Keratinocyte (primary cell): ENCODE data around the gene NUP107. TPM values are rescaled to one million over a fixed set of nuclear protein-coding genes. Genes with fewer than 3 reads are reported as not detected.

Experiments
- DNase-seq: peaks from one replicate; pipeline ENCODE4 v3.0.0-alpha.2; 2011; ENCODE audit warnings: low read depth, missing footprints, low spot score
- FAIRE-seq: peaks from 2 replicates; lab custom pipeline; 2011; peaks lifted over from hg19 to GRCh38; lab: Jason Lieb, UNC
- H2AFZ ChIP-seq: 2 replicates; pipeline ENCODE4 v1.6.0; 2012; ENCODE audit warnings: low read length, control low read depth, inconsistent platforms; ENCODE audit not compliant: control insufficient read depth
- H3K27ac ChIP-seq: 2 replicates; pipeline ENCODE4 v1.5.1; 2011; ENCODE audit warnings: low read length; ENCODE audit not compliant: control insufficient read depth, insufficient read depth
- H3K27me3 ChIP-seq: 3 replicates; pipeline ENCODE4 v1.6.0; 2011; ENCODE audit warnings: low read length; ENCODE audit not compliant: control insufficient read depth, insufficient read depth; ENCODE audit errors: extremely low read depth
- H3K36me3 ChIP-seq, 2 experiments: 2 replicates in 1 of 2; 3 replicates in 1 of 2; pipeline ENCODE4 v1.5.1; 2011; ENCODE audit warnings: low read length in 2 of 2, mild to moderate bottlenecking in 1 of 2; ENCODE audit not compliant: control insufficient read depth in 2 of 2, insufficient read depth in 2 of 2; ENCODE audit errors: extremely low read depth in 1 of 2
- H3K4me1 ChIP-seq: 3 replicates; pipeline ENCODE4 v1.5.1; 2011; ENCODE audit warnings: low read length; ENCODE audit not compliant: control insufficient read depth, insufficient read depth; ENCODE audit errors: extremely low read depth
- H3K4me2 ChIP-seq: 3 replicates; pipeline ENCODE4 v1.6.0; 2011; ENCODE audit warnings: low read depth, low read length; ENCODE audit not compliant: control insufficient read depth, insufficient read depth; ENCODE audit errors: extremely low read depth
- H3K4me3 ChIP-seq, 3 experiments: fragments of 200-600 bp in 1 of 3; sonication (generic) in 1 of 3; 2 replicates in 2 of 3; 3 replicates in 1 of 3; pipeline ENCODE4 v1.5.1; 2011 to 2016; ENCODE audit warnings: low read length in 3 of 3, mild to moderate bottlenecking in 3 of 3, control low read depth in 2 of 3, inconsistent platforms in 1 of 3, low read depth in 1 of 3, mixed read lengths in 1 of 3, mixed run types in 1 of 3, moderate library complexity in 1 of 3; ENCODE audit not compliant: control insufficient read depth in 2 of 3, insufficient read depth in 2 of 3; ENCODE audit errors: extremely low read depth in 1 of 3
- H3K79me2 ChIP-seq: 2 replicates; pipeline ENCODE4 v1.6.0; 2012; ENCODE audit warnings: low read length; ENCODE audit not compliant: control insufficient read depth, insufficient read depth
- H3K9ac ChIP-seq: 3 replicates; pipeline ENCODE4 v1.6.0; 2011; ENCODE audit warnings: low read length; ENCODE audit not compliant: control insufficient read depth, insufficient read depth; ENCODE audit errors: extremely low read depth
- H3K9me1 ChIP-seq: 3 replicates; pipeline ENCODE4 v1.6.0; 2011; ENCODE audit warnings: low read length; ENCODE audit not compliant: control insufficient read depth, insufficient read depth; ENCODE audit errors: extremely low read depth
- H3K9me3 ChIP-seq: 2 replicates; pipeline ENCODE4 v1.5.1; 2012; ENCODE audit warnings: low read depth, low read length; ENCODE audit not compliant: control insufficient read depth
- H4K20me1 ChIP-seq: 3 replicates; pipeline ENCODE4 v1.6.0; 2011; ENCODE audit warnings: low read length; ENCODE audit not compliant: control insufficient read depth, insufficient read depth; ENCODE audit errors: extremely low read depth
- EZH2 ChIP-seq: IDR thresholded peaks from one replicate; pipeline ENCODE4 v1.6.1; 2012; ENCODE audit warnings: inconsistent platforms, mild to moderate bottlenecking, low read length, moderate library complexity
- dilution Hi-C: fragments of 300-500 bp; cut with MboI; formaldehyde crosslinking; loops from one replicate; pipeline ENCODE4 v1.7.0; 2020; ENCODE audit warnings: low sequenced_read_pairs; ENCODE audit not compliant: extremely low pct_ligation_motif_present
- polyA plus RNA-seq, 5 experiments: library from polyadenylated mRNA; depleted of rRNA in 3 of 5; stranded (reverse) in 3 of 5; stranded (forward) in 1 of 5; unstranded in 1 of 5; fragments of >200 nt; gene quantifications; 1 replicate in 1 of 5; 2 replicates in 3 of 5; 3 replicates in 1 of 5; pipeline versions ENCODE4 v1.2.1 to v1.2.3, GENCODE V29; 2011 to 2012; ENCODE audit warnings: missing spikeins in 2 of 5, low read depth in 1 of 5, low replicate concordance in 1 of 5
- TF ChIP-seq, protein P1 (sequence below), 3 experiments: IDR thresholded peaks in 1 of 3; conservative IDR thresholded peaks in 1 of 3; optimal IDR thresholded peaks in 1 of 3; 2 replicates in 2 of 3; 3 replicates in 1 of 3; pipeline versions ENCODE3 to v1.5.1; 2011; ENCODE audit warnings: low read length in 3 of 3, mild to moderate bottlenecking in 3 of 3, moderate library complexity in 2 of 3, control low read depth in 1 of 3, inconsistent platforms in 1 of 3; ENCODE audit not compliant: insufficient read depth in 2 of 3; ENCODE audit errors: extremely low read depth in 1 of 3

Gene NUP107
- polyA plus RNA-seq, 1 donor (not counting 4 experiments of a cell fraction or from before 2014, with no cell fraction given): 71.7 TPM

DNA sequence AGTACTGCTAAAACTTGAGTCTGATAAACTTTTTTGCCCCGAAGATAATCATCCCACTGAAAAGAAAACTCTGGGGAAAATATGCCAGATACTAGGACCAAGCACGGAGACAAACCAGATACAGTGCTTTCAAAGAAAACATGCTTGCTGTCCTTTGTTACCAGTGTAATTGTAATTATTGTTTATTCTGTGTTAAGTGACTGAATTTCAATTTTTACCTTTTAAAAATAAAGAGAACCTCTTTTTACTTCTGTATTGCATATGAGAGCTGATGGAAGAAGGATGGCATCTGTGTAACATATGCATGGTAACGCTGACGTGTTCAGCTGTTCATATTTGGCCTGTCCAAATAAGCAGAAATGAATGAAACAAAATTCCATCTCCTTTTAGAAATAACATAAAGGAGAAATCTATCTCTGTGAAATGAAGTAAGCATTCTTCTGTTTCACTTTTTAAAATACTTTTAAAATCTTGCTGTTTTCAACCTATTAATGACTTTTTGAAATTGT, 81.7 kb downstream of the NUP107 start:
- H3K27ac ChIP-seq: no peak overlapping the region
- TF ChIP-seq EZH2: no peak
- TF ChIP-seq, protein P1, sequence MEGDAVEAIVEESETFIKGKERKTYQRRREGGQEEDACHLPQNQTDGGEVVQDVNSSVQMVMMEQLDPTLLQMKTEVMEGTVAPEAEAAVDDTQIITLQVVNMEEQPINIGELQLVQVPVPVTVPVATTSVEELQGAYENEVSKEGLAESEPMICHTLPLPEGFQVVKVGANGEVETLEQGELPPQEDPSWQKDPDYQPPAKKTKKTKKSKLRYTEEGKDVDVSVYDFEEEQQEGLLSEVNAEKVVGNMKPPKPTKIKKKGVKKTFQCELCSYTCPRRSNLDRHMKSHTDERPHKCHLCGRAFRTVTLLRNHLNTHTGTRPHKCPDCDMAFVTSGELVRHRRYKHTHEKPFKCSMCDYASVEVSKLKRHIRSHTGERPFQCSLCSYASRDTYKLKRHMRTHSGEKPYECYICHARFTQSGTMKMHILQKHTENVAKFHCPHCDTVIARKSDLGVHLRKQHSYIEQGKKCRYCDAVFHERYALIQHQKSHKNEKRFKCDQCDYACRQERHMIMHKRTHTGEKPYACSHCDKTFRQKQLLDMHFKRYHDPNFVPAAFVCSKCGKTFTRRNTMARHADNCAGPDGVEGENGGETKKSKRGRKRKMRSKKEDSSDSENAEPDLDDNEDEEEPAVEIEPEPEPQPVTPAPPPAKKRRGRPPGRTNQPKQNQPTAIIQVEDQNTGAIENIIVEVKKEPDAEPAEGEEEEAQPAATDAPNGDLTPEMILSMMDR (optimal IDR thresholded peaks at IDR 0.05 in 1 of 3, IDR thresholded peaks at IDR 0.05 in 1 of 3, conservative IDR thresholded peaks at IDR 0.05 in 1 of 3; ENCODE audit: extremely low read depth in 1 of 3, insufficient read depth in 2 of 3, low read length in 3 of 3): no peak
- no peaks in the 10 kb centered on the region for H3K79me2 ChIP-seq
- H3K4me2 ChIP-seq: no peak overlapping the region
- H3K36me3 ChIP-seq: peaks cover 2 to 4% of the 10 kb centered on the region in 2 experiments
- H2AFZ ChIP-seq: no peak overlapping the region
- H3K9me3 ChIP-seq: no peaks in the 10 kb centered on the region
- H3K27me3 ChIP-seq: no peaks in the 10 kb centered on the region
- no peaks in the 10 kb centered on the region for H3K9me1 ChIP-seq
- no peak overlapping the region for H3K9ac ChIP-seq
- FAIRE-seq: no peak
- H3K4me1 ChIP-seq: no peaks in the 10 kb centered on the region
- dilution Hi-C loops: no loop called here
- DNase-seq: no peak
- H4K20me1 ChIP-seq: no peaks in the 10 kb centered on the region
- no peak overlapping the region for H3K4me3 ChIP-seq

DNA sequence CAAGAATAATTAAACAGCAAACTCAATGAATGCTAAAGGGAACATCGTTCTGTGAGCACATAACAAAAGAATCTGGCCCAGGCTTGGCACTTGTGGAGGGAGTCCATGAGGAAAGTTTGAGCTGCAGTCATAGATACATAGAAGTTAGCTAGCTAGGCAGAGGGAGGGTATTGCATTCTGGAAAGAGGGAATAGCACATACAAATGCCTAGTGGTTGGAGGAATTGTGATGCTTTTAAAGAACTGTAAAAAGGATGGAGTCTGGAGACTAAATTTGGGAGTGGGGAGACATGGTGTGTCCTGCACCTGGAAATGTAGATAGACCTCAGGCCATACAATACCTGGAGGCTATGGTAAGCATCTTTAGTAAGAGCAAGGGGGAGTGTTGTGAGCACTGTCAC, 83.2 kb downstream of the NUP107 start:
- H3K79me2 ChIP-seq: no peaks in the 10 kb centered on the region
- H3K4me3 ChIP-seq: no peak overlapping the region
- no peak overlapping the region for H3K27ac ChIP-seq
- FAIRE-seq: no peak
- no peak for DNase-seq
- no peaks in the 10 kb centered on the region for H3K4me1 ChIP-seq
- H3K9me1 ChIP-seq: no peaks in the 10 kb centered on the region
- dilution Hi-C loops: no loop called here
- H3K36me3 ChIP-seq: peaks cover 0 to 2% of the 10 kb centered on the region in 2 experiments
- H3K4me2 ChIP-seq: no peak overlapping the region
- TF ChIP-seq EZH2: no peak
- TF ChIP-seq, protein P1 (optimal IDR thresholded peaks at IDR 0.05 in 1 of 3, IDR thresholded peaks at IDR 0.05 in 1 of 3, conservative IDR thresholded peaks at IDR 0.05 in 1 of 3; ENCODE audit: extremely low read depth in 1 of 3, insufficient read depth in 2 of 3, low read length in 3 of 3): no peak
- H2AFZ ChIP-seq: no peak overlapping the region
- H3K9ac ChIP-seq: no peak overlapping the region
- no peaks in the 10 kb centered on the region for H4K20me1 ChIP-seq
- no peaks in the 10 kb centered on the region for H3K27me3 ChIP-seq
- no peaks in the 10 kb centered on the region for H3K9me3 ChIP-seq
